Esophagus squamous epithelium (tissue), 5 donors: ENCODE data around the gene ANKRD17. TPM values are rescaled to one million over a fixed set of nuclear protein-coding genes. Genes with fewer than 3 reads are reported as not detected.

Experiments
- DNase-seq: peaks from one replicate; lab custom pipeline; 2025; lab: John Stamatoyannopoulos, UW
- H3K27ac ChIP-seq, 4 donors: fragments of 200-600 bp; sonication (generic); one replicate each; pipeline ENCODE4 v1.5.1; 2016 to 2019; ENCODE audit warnings: mild to moderate bottlenecking in 1 of 4
- H3K27me3 ChIP-seq, 4 donors: fragments of 200-600 bp; sonication (generic); 1 replicate in 3 of 4; 2 replicates in 1 of 4; pipeline versions ENCODE4 v1.5.1 to v1.6.0; 2017 to 2021; ENCODE audit warnings: antibody characterized with exemption in 1 of 4
- H3K36me3 ChIP-seq, 3 donors: fragments of 200-600 bp; sonication (generic); one replicate each; pipeline ENCODE4 v1.5.1; 2016 to 2019
- H3K4me1 ChIP-seq, 3 donors: fragments of 200-600 bp; sonication (generic); one replicate each; pipeline ENCODE4 v1.5.1; 2017 to 2019
- H3K4me3 ChIP-seq, 4 donors: fragments of 200-600 bp; sonication (generic); 1 replicate in 3 of 4; 2 replicates in 1 of 4; pipeline ENCODE4 v1.5.1; 2016 to 2019; ENCODE audit warnings: mild to moderate bottlenecking in 2 of 4, moderate library complexity in 1 of 4
- H3K9me3 ChIP-seq, 3 donors: fragments of 200-600 bp; sonication (generic); one replicate each; pipeline ENCODE4 v1.5.1; 2016 to 2019
- CTCF ChIP-seq, 6 experiments: fragments of 450-650 bp in 4 of 6; fragments of 200-600 bp in 2 of 6; sonication (generic) in 2 of 6; IDR thresholded peaks; one replicate each; pipeline ENCODE4 v1.5.1; 2016 to 2019; ENCODE audit warnings: antibody characterized with exemption in 6 of 6, mild to moderate bottlenecking in 4 of 6, moderate library complexity in 4 of 6
- POLR2A ChIP-seq, 4 donors: fragments of 450-650 bp; IDR thresholded peaks; one replicate each; pipeline ENCODE4 v1.6.1; 2017; ENCODE audit warnings: antibody characterized with exemption in 4 of 4, mild to moderate bottlenecking in 4 of 4, moderate library complexity in 3 of 4
- WGBS, 2 donors: methylation state at CpG; one replicate each; pipeline ENCODE4 v1.1.5; 2018; 5-methylcytosine and 5-hydroxymethylcytosine counted together
- intact Hi-C: fragments of 100-400 bp; cut with DNase I; formaldehyde crosslinking; loops from one replicate; pipeline ENCODE4 v1.15.0; 2022
- total RNA-seq, 4 donors: library from RNA; depleted of rRNA; stranded (reverse); fragments of >200 nt; gene quantifications; one replicate each; pipeline ENCODE4 v1.1.0, GENCODE V29; 2016
- donor health status: DM: yes; HTN: yes; CAD: no.

The ANKRD17 gene
- total RNA-seq, 4 donors from 2014 or later, result 31.3 to 55.5 (median 47.5) TPM

GRCh38 chr4:73098016-73098415, 160.6 kb downstream of the ANKRD17 start:
- intact Hi-C loops, result no loop called here
- H3K9me3 ChIP-seq, result no peaks in the 10 kb centered on the region

GRCh38 chr4:73092868-73093267, 165.7 kb downstream of the ANKRD17 start:
- Histone ChIP-seq H3K4me1 (no peaks in the 10 kb centered on the region), H3K4me3 (no peak overlapping the region), H3K9me3 (no peaks in the 10 kb centered on the region), H3K36me3 (peaks cover 6 to 91% (median 41%) of the 10 kb centered on the region in 3 donors), H3K27ac (no peak overlapping the region), H3K27me3 (no peaks in the 10 kb centered on the region)
- no peak for TF ChIP-seq CTCF (IDR thresholded peaks at IDR 0.05)
- intact Hi-C loops, result no loop called here
- DNase-seq, result no peak
- 83 to 86% methylated on average over 1 of the region's 1 CpG for WGBS, 2 donors

More at GRCh38 chr4:73098016-73098415, 160.6 kb downstream of the ANKRD17 start:
- 84 to 89% methylated on average over 4 of the region's 4 CpGs for WGBS, 2 donors
- DNase-seq, result no peak
- H3K27me3 ChIP-seq, result no peaks in the 10 kb centered on the region
- no peak overlapping the region for H3K27ac ChIP-seq
- no peak for TF ChIP-seq CTCF (IDR thresholded peaks at IDR 0.05)
- TF ChIP-seq POLR2A (IDR thresholded peaks at IDR 0.05), result no peak
- H3K36me3 ChIP-seq, result peaks cover 0 to 99% (median 42%) of the 10 kb centered on the region in 3 donors
- no peaks in the 10 kb centered on the region for H3K4me1 ChIP-seq
- H3K4me3 ChIP-seq, result no peak overlapping the region

GRCh38 chr4:73090738-73091137, 167.9 kb downstream of the ANKRD17 start:
- Histone ChIP-seq H3K4me1 (peaks cover 0 to 3% (median 0%) of the 10 kb centered on the region in 3 donors), H3K27ac (no peak overlapping the region), H3K27me3 (no peaks in the 10 kb centered on the region), H3K4me3 (no peak overlapping the region), H3K36me3 (peaks cover 6 to 80% (median 30%) of the 10 kb centered on the region in 3 donors), H3K9me3 (no peaks in the 10 kb centered on the region)
- no peak for TF ChIP-seq POLR2A (IDR thresholded peaks at IDR 0.05)
- no peak for TF ChIP-seq CTCF (IDR thresholded peaks at IDR 0.05)
- 88 to 100% methylated on average over 1 of the region's 1 CpG for WGBS, 2 donors
- intact Hi-C loops, result no loop called here
- DNase-seq, result no peak

- peaks cover 6 to 80% (median 17%) of the 10 kb centered on the region in 3 donors for H3K36me3 ChIP-seq
- H3K4me3 ChIP-seq, result no peak overlapping the region
- TF ChIP-seq CTCF (IDR thresholded peaks at IDR 0.05) (no peak), POLR2A (IDR thresholded peaks at IDR 0.05) (no peak)
- no peak overlapping the region for H3K27ac ChIP-seq
- peaks cover 0 to 4% (median 0%) of the 10 kb centered on the region in 3 donors for H3K4me1 ChIP-seq
- intact Hi-C loops, result no loop called here
- no peaks in the 10 kb centered on the region for H3K27me3 ChIP-seq
- DNase-seq, result no peak
- H3K9me3 ChIP-seq, result no peaks in the 10 kb centered on the region
Observed at GRCh38 chr4:73087871-73088270, 170.7 kb downstream of the ANKRD17 start.

GRCh38 chr4:73086095-73086868, 172.3 kb downstream of the ANKRD17 start:
- Histone ChIP-seq H3K4me3 (no peak overlapping the region), H3K9me3 (no peaks in the 10 kb centered on the region), H3K36me3 (peaks cover 0 to 80% (median 8%) of the 10 kb centered on the region in 3 donors), H3K27me3 (no peaks in the 10 kb centered on the region), H3K4me1 (peaks cover 0 to 4% (median 0%) of the 10 kb centered on the region in 3 donors), H3K27ac (no peak overlapping the region)
- DNase-seq, result no peak
- TF ChIP-seq CTCF (IDR thresholded peaks at IDR 0.05) (no peak), POLR2A (IDR thresholded peaks at IDR 0.05) (no peak)
- intact Hi-C loops, result no loop called here
- WGBS, 2 donors, result 27 to 41% methylated on average over 5 to 6 of the region's 6 CpGs
